ENCODE measurements around the gene PBX3.

- TF ChIP-seq CTCF (IDR thresholded peaks at IDR 0.05) (no peak), POLR2A (IDR thresholded peaks at IDR 0.05) (no peak), EP300 (IDR thresholded peaks at IDR 0.05) (no peak), POLR2AphosphoS5 (IDR thresholded peaks at IDR 0.05) (no peak)
Observed at GRCh38 chr9:126002476-126003350, 255.5 kb downstream of the PBX3 start.

Measured in suprapubic skin (tissue), 4 donors.